ENCODE data around the gene ALDH4A1. TPM values are rescaled to one million over a fixed set of nuclear protein-coding genes. Genes with fewer than 3 reads are reported as not detected.
"Not testable (repeated sequence)": the region's sequence is repeated elsewhere in the genome, so short reads cannot be mapped to it uniquely, and the experiment has no call there.

Gene ALDH4A1
- total and polyA plus RNA-seq, 8 donors: 3.5 to 16.0 (median 8.6) TPM

GRCh38 chr1:18849261-18849711, 53.1 kb downstream of the ALDH4A1 start:
- Histone ChIP-seq H3K36me3 (no peaks in the 10 kb centered on the region), H3K27me3 (peaks cover 0 to 41% (median 12%) of the 10 kb centered on the region in 3 donors), H3K27ac (no peak overlapping the region), H3K4me1 (peaks cover 0 to 6% (median 0%) of the 10 kb centered on the region in 4 donors), H3K9me3 (peaks cover 0 to 10% (median 6%) of the 10 kb centered on the region in 4 donors), H3K4me3 (no peak overlapping the region)
- intact Hi-C loops (cut with DNase I; ENCODE audit: low total_unique reads): no loop called here
- WGBS, 5 donors: 45 to 67% (median 56%) methylated on average over 11 of the region's 11 CpGs
- peak in 1 of 2 donors; percentile 70 for DNase-seq
- no peak for TF ChIP-seq CTCF (IDR thresholded peaks at IDR 0.05)
- TF ChIP-seq POLR2A (IDR thresholded peaks at IDR 0.05): no peak
- TF ChIP-seq EP300 (IDR thresholded peaks at IDR 0.05): no peak
- TF ChIP-seq POLR2AphosphoS5 (IDR thresholded peaks at IDR 0.05): no peak

- H3K4me3 ChIP-seq; H3K36me3 ChIP-seq; DNase-seq; H3K27ac ChIP-seq; intact Hi-C loops (cut with DNase I; ENCODE audit: low total_unique reads); H3K4me1 ChIP-seq: not testable (repeated sequence)
- 68 to 92% (median 89%) methylated on average over 2 of the region's 2 CpGs for WGBS, 5 donors
- peaks cover 0 to 30% (median 12%) of the 10 kb centered on the region in 3 donors for H3K27me3 ChIP-seq
- peaks cover 0 to 11% (median 6%) of the 10 kb centered on the region in 4 donors for H3K9me3 ChIP-seq
Measured at GRCh38 chr1:18847723-18848122, 54.6 kb downstream of the ALDH4A1 start.

GRCh38 chr1:18840145-18840544, 62.2 kb downstream of the ALDH4A1 start:
- Histone ChIP-seq H3K27me3 (peaks cover 0 to 54% (median 9%) of the 10 kb centered on the region in 3 donors), H3K4me3 (no peak overlapping the region), H3K9me3 (peaks cover 0 to 11% (median 6%) of the 10 kb centered on the region in 4 donors), H3K36me3 (no peaks in the 10 kb centered on the region), H3K4me1 (no peaks in the 10 kb centered on the region), H3K27ac (no peak overlapping the region)
- intact Hi-C loops (cut with DNase I; ENCODE audit: low total_unique reads): no loop called here
- no peak for DNase-seq
- 86 to 95% (median 93%) methylated on average over 12 to 17 of the region's 17 CpGs for WGBS, 5 donors
- TF ChIP-seq POLR2A (IDR thresholded peaks at IDR 0.05) (no peak), EP300 (IDR thresholded peaks at IDR 0.05) (no peak), POLR2AphosphoS5 (IDR thresholded peaks at IDR 0.05) (no peak), CTCF (IDR thresholded peaks at IDR 0.05) (no peak)

- Histone ChIP-seq H3K4me1 (no peaks in the 10 kb centered on the region), H3K27ac (no peak overlapping the region), H3K36me3 (no peaks in the 10 kb centered on the region), H3K27me3 (peaks cover 0 to 78% (median 13%) of the 10 kb centered on the region in 3 donors), H3K9me3 (peaks cover 0 to 9% (median 3%) of the 10 kb centered on the region in 4 donors), H3K4me3 (no peak overlapping the region)
- WGBS, 5 donors: 64 to 80% (median 72%) methylated on average over 4 to 5 of the region's 5 CpGs
- no peak for DNase-seq
- no peak for TF ChIP-seq POLR2A (IDR thresholded peaks at IDR 0.05)
- no peak for TF ChIP-seq CTCF (IDR thresholded peaks at IDR 0.05)
- no peak for TF ChIP-seq POLR2AphosphoS5 (IDR thresholded peaks at IDR 0.05)
- no peak for TF ChIP-seq EP300 (IDR thresholded peaks at IDR 0.05)
- intact Hi-C loops (cut with DNase I; ENCODE audit: low total_unique reads): no loop called here
Measured at GRCh38 chr1:18836654-18837053, 65.7 kb downstream of the ALDH4A1 start.

GRCh38 chr1:18832319-18832718, 70.0 kb downstream of the ALDH4A1 start:
- Histone ChIP-seq H3K9me3 (peaks cover 2 to 25% (median 14%) of the 10 kb centered on the region in 4 donors), H3K27me3 (peaks cover 0 to 61% (median 9%) of the 10 kb centered on the region in 3 donors)
- H3K4me3 ChIP-seq; H3K4me1 ChIP-seq; H3K27ac ChIP-seq; DNase-seq; H3K36me3 ChIP-seq; intact Hi-C loops (cut with DNase I; ENCODE audit: low total_unique reads): not testable (repeated sequence)
- WGBS, 5 donors: 13 to 48% (median 25%) methylated on average over 1 of the region's 1 CpG

Measured in stomach (tissue), 9 donors.